GM21619 (cell line): ENCODE results near the gene HSPB9.

ENCODE experiments used
- ATAC-seq: cut with Tn5 transposase; IDR thresholded peaks from one replicate; pipeline ENCODE4 v1.9.1; 2021; ENCODE audit not compliant: unreplicated experiment

The HSPB9 gene

DNA sequence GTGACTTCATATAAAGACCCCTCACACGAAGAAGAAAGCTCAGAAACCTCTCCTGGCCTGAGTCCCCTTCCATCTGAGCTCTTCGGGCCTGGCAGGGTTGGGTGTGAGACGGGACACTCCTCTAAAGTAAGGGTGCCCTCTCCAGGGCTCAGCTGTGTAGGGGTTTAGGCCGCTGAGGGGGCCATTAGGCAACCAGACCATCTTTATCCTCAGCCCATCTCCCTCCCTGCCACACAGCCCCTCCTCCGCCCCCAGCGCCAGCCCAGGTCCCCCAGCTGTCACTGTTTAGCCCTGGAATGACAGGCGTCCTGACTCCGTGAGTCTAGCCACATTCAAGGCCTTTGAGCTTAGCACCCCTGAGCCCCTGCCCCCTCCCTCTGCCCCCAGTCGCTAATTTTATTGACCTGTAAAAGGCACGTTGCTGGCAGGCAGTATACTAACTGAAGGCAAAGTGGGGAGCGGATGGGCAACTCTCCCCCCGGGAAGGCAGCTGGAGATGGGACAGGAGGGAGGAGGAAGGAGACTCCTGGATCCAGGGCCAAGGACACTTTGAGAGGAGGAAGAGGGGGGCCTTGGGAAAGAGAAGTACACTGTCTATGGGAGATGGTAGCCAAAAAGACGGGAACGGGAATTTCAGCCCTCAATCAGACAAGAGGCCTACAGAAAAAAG lies 23.7 kb upstream of the HSPB9 start:
- no peak for ATAC-seq

DNA sequence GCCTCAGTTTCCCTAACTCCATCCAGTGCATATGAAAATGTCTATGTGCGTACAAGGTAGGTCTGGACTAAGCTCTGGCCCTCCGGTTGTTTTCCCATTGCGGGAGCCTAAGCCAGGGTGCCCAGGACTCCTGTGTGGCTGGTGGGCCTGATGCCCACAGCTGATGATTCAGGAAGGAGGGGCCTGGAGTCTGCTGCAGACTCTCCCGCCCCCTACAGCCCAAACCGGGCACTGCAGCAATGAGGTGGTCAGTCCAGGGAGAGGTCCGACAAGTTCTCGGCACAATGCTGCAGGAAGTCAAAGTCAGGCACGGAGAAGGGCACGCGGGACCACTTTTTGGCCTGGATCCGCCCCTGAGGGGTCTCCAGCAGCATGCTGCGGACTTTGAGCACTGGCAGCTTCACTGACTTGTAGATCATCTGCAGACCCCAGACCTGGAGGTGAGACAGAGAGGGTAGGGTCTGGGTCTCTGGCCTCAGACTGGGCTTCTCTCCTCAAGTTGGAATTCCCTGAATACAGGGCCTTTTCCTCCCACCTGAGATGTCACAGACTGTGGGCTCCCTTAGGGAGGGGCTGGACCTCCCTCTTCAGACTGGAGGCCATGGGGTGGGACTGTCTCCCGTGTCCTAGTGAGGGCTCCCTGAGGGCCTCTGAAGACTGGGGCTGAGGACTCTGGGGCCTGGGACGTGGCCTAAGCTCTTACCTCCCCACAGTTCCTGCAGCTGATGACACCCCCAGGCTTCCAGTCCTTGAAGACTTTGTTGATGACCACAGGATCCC lies 20.9 kb upstream of the HSPB9 start:
- no peak for ATAC-seq

DNA sequence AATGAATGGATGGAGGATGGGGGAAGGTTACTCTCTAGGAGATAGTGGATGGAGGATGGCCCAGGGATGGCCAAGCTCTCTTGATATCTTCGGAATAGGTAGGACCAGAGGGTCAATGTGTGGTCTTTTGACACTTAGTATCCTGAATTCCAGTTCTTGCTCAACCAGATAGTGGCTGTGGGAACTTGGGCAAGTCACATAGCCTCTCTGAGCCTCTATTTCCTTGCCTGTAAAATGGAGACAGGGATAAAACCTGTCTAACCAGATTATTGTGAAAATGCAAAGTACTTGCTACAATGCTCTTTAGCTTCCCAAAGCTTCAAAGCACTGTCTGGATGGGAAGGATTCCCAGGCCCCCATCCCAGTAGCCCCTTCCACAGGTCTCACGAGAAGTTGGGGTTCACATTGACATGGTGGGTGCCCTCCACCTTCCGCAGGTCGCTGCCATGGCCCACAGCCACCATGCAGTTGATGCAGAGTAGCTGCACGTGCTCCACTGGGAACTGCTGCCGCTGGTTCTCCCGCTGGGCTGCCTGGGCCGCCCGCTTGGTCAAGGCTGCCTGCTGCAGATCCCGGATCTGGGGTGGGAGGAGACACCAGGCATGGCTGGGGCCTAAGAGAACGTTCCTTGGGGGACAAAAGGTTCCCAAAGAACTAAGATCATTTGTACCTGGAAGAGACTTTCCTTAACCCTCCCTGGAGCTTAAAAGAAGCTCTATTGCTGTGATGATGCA lies 19.2 kb upstream of the HSPB9 start:
- ATAC-seq, result no peak

DNA sequence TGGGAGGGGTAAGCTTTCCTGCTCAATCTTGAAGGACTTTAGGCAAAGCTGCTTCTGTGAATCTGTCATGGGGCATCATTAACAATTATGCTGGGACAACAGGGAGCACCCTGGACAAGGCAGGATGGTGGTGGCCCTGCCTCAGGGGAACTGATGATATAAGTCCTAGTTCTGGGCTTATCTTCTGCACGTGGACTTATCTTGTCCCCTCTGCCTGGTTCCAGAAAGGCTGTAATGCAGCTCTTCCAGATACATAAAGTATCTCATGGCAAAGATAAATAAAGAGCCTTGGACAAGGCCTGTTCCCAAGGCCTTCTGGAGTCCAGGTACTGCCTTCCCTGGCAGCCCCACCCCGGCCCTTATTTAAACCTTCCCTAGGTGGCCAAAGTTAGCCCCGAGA lies 18.3 kb upstream of the HSPB9 start:
- no peak for ATAC-seq

DNA sequence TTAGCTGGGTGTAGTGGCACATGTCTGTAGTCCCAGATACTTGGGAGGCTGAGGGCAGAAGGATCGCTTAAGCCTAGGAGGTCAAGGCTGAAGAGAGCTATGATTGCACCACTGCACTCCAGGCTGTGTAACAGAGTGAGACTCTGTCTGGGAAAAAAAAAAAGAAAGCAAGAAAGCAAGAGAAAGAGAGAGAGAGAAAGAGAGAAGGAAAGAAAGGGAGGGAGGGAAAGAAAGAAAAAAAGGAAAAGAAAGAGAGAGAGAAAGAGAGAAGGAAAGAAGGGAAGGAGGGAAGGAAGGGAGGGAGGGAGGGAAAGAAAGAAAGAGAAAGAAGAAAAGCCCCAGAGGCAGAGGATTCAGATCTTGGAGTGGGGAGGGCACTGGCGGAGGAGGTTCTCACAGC lies 16.6 kb upstream of the HSPB9 start:
- ATAC-seq, result no peak

DNA sequence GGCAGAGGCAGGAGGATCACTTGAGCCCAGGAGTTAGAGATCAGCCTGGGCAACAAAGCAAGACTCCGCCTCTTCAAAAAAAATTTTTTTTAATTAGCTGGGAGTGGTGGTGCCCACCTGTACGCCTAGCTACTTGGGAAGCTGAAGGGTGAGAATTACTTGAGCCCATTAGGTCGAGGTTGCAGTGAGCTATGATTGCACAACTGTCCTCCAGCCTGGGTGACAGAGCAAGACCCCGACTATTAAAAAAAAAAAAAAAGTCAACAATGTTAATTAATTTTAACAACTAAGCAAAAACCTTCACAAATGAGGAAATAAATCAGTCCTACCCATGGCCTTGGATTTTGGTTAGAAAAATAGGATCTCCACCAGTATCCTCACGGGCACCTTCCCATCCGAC lies 15.5 kb upstream of the HSPB9 start:
- no peak for ATAC-seq

DNA sequence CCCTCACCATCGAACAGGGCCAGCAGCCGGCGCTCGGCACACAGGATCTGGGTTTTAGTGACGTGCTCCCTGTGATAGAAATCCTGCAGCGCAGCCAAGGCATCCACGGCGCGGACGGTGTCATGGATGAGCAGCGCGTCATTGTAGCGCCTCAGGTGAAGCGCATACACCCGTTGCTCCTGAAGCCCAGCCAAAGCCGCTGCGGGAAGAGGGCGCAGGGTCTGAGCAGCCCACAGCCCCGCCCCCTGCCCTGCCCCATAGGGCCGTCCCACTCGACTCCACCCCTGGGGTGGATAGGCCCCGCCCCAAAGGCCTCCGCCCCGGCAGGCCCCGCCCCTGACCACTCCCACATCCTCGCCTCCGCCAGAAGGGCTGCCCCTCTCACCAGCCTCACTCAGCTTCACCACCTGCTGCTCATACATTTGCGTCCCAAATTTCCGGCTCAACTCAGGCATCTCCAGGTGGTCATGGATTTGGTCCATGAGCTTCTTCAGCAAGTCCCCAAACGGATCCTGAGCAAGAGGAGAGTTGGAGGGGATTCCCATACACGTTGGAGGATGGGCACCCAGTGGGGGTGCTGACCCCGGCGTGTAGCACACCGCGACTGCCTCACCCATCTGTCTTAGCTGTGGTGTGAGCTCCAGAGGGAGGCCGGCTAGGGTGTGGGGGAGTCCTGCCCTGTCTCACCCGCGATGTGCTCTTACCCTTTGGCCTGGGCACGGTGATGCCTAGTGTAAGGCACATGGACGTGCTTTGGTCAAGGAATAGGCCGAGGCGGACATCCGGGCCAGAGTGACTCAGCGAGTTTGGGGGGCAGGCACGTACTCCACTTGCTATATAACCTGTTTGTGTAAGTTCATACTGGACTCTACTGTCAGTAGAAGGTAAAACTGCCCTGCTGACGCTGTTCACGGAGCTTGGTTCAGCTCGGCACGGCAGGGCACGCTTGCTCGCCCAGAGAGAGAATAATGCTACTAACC lies 14.7 kb upstream of the HSPB9 start:
- ATAC-seq, result peak; percentile 52

DNA sequence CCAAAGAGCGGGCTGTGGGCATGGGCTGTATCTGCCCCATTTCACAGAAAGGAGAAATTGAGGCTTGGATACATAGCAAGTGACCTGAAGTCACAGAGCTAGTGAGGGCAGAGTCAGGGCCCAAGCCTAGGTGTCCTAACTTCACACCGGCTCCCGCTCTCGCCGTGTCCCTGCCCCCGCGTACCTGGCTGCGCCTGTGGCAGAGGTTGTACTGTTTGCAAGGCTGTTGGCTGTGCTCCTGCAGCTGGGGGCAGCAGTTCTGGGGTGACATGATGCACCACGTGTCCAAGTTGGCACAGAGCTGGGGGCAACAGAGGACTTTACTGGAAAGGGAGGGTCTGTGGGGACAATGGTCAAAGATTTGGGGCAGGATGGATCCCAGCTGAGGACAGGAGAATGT lies 13.5 kb upstream of the HSPB9 start:
- no peak for ATAC-seq

DNA sequence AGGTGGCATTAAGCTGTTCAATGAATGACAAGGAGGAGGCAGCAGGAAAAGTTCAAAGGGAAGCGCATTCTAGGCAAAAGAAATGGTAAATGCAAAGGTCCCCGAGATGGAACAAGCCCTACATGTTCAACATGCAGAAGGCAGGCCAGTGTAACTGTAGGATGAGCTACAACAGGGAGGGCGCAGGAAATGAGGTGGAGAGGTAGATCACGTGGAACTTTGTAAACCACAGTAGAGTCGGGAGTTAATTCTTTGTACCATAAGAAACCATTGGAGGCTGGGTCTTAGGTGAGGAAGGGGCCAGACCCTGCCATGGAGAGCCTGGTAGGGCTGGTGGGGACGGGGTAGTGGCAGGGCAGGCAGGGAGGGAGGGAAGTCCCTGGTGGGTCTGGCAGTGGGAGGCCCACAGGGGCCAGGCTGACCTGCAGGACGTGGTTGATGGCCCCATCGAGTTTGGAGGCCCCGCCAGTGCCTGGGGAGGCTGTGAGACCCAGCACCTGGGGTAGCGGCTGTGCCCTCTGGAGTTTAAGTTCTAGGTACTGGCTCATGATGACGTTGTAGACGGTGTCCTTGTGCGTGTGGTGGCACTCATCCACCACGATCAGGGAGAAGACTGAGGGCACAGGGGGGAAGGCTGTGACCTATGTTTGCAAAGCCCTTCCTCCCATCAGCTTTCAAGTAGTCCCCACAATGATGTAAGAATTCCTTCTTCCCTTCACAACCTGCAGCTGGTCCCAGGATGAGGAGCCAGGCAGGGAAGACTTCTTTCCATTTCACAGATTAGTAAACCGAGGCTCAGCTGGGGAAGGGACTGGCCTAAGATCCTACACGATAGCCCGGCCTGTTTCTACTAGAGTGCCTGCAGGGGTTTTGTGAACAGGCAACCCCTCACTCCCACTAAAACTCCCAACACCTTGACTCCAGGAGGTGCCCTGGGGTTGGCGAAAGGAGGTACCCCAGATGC lies 12.0 kb upstream of the HSPB9 start:
- ATAC-seq, result no peak

DNA sequence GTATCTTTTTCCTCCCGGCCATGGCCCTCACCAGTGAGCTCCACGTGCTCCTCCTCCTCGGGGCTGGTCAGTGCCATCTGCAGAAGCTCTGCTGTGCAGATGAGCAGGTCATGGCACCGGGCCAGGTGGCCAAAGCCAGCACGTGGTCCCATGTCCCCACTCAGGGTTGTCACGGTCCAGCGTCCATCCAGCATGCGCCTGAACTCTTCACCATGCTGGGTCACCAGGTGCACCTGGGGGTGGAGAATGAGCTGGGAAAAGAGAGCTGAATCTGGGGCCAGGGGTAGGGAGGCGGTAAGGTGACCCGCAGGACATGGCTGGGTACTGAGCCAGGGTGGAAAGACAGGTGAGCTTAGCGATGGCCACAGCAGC lies 11.4 kb upstream of the HSPB9 start:
- ATAC-seq, result no peak

DNA sequence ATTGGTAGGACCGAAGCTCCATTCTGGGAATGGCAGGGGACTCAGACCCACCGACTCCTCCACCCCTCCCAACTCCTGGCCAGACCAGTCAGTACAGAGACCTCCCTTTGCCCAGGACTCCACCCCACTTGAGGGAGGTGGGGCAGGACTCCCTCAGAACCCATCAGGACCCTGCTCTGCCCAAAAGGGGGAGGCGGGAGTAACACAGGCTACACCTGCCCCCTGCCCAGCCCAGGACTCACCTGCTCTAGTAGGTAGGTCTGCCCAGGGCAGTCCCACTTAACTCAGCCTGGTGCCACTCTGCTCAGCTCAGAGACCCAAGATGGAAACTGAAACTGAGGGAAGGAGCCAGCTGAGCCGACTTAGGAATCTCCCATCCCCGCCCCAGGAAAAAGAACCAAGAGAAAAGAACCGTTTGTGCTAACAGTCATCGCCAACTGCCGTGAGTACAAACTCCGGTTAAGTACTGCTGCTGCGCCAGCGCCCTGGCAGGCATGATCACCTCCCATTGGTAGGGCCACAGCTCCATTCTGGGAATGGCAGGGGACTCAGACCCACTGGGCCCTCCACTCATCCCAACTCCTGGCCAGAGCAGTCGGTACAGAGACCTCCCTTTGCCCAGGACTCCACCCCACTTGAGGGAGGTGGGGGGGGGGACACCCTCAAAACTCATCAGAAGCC lies 10.6 kb upstream of the HSPB9 start:
- ATAC-seq, result no peak

DNA sequence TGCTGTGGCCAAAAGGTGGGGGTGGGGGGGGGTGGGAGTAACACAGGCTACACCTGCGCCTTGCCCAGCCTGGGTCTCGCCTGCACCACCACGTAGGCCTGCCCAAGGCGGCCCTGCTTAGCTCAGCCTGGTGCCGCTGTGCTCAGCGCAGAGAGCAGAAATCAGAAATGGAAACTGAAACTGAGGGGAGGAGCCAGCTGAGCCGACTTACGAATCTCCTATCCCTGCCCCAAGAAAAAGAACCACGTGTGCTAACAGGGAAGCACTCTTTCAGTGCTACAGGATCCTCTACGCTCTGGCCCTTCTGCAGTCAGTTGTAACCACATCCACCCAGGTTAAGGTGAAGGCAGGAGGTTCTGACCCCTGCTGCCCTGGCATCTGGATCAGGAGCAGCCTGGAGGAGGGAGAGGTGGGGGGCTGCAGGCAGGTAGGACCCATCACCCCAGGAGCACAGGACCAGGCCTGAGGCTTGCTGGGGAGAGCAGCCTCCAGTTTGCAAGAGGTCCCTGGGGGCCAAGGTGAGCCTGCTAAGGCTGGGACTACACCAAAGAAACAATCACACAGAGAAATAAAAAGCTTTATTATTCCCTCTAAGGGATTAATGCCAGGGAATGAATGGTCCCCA lies 9.9 kb upstream of the HSPB9 start, which contains the start of gene DHX58:
TSS of gene DHX58 (minus strand) at position 163 of the 625 bp plus-strand sequence. CDS start 822 bp downstream, outside the sequence.
- peak; percentile 53 for ATAC-seq

DNA sequence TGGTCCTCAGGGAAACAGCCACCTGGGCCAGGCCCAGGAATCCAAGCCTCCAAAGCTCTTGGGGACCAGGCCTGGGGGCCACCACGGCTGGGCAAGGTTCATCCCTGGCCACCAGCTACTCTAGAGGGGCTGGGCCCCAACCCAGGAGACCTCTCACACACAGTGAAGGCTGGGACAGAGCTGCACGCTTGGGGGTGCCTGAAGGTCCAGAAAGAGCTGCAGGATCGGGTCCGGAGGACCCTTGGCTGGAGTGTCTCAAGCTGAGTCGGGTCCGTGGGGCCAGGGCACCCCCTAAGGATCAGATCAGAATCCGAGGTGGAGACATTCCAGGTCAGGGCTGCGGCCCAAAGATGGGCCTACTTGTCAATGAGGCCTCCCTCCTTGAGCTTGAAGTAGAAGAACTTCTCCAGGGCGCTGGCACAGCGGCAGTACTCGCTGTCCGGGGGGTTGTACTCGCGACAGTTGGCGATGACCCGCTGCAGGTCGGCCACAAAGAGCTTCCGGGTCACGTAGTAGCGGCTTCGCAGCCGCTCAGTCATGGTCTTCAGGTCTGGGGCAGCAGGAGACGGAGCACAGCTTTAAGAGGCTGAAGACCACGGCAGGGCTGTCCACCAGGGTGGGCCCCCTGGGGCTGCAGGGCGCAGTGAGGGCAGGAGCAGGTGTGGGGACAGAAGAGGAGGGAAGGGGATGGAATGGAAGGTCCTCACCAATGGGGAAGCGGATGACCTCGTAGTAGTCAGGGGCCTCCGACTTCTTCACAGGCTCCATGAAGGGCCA lies 9.1 kb upstream of the HSPB9 start:
- ATAC-seq, result no peak

DNA sequence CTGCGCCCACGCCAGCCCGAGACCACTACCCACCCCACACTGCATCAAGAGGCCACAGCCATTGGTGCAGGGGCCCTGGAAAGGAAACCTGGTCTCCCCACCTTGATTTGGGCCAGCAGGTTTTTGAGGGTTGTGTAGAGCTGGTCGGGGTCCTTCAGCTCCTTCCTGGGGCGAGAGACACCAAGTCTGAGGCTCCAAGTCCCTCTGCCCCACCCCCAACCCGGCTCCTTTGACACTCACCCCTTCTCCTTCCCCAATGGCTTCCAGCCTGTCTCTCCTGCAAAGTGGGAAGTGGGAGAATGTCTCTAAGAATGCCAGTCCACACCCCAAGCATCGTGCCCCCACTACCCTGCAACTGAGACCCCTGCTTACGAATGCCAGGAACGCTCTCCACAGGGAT lies 8.5 kb upstream of the HSPB9 start:
- ATAC-seq, result no peak

DNA sequence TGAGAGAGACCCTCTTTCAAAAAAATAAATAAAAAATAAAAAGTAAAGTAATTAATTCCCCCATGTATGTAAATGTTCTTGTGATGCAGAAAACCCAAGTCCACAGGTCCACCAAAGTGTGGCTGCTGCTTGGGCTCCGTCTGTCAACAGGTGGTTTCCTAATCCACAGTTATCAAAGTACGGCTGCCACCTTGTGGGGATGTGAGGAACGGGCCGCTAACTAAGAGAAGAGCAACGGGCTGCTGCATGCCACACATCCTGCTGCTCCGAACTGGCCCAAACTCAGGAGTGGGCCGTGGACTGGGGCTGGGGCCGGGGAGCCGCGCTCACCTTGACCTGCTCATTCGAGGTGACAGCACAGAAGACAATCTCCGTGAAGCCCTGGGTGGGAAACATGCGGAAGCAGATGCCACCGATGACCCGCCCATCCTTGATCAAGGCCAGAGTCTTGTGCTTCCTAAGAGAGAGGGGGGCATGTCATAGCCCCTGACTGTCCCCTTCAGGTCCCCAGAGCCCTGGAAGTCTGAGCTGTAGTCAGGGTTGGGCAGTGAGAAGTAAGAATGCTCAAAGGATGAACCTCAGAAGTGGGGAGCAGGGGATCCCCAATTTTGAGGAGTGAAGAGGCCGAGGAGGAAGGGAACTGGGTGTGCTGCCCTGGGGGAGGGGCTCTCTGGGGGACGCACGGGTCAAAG lies 5.8 kb upstream of the HSPB9 start:
- ATAC-seq, result no peak

DNA sequence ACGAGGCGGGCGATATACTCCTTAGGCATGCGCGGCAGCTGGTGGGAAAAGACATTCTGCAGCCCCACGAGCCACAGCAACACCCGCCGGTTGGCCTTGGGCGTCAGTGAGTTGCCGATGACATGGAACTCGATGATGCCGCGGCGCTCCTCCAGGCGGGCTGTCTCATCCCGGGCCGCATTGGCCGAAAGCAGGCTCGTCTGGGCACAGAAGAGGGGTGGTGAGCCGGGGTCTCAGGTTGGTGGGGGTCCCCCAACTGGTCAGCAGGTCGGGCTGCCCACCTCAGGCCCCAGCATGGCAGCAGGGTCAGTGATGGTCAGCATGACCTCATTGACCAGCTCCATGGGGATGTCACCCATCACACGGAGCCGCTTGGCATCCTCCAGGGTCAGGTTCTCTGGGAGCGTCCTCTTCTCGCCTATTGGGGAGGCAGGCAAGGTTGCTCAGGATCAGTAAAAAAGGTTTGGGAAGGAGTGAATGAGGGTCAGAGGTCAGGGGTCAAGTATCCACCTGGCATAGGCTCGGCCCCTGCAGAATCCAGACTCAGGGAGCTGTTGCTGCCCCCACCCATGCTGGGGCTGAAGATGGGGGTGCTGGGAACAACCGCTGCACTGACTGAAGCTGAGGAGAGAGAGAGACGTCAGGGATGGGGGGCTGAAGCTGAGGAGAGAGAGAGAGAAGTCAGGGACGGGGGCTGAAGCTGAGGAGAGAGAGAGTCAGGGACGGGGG lies 5.0 kb upstream of the HSPB9 start:
- no peak for ATAC-seq

DNA sequence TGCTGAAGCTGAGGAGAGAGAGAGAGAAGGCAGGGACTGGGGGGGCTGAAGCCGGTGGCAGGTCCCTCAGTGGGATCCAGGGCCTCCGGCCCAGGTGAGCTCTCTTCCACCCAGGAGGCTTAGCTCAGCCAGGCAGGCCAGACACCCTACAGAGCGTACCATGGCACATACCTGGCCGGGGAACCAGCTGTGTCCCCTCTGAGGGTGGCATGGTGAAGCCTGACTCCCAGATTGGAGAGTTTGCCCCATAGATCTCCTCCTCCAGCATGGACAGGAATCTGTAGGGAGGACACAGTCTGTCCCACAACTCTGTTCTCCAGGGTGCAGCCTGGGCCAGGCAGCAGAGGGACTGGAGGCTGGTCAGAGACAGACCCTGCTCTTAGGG lies 4.5 kb upstream of the HSPB9 start:
- no peak for ATAC-seq
